Stimulated activated CD8-positive, alpha-beta memory T cell treated with anti-CD3 and anti-CD28 coated beads, Interleukin-2, amount 100 ng/mL, for 1 hour (primary cell): ENCODE results near the gene RND2.
"Not testable (repeated sequence)": the region's sequence is repeated elsewhere in the genome, so short reads cannot be mapped to it uniquely, and the experiment has no call there.

Source experiments
- DNase-seq, 2 donors: peaks; one replicate each; pipeline ENCODE4 v3.0.0-alpha.2; 2020; ENCODE audit warnings: low read depth in 2 of 2

The RND2 gene, protein sequence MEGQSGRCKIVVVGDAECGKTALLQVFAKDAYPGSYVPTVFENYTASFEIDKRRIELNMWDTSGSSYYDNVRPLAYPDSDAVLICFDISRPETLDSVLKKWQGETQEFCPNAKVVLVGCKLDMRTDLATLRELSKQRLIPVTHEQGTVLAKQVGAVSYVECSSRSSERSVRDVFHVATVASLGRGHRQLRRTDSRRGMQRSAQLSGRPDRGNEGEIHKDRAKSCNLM

GRCh38 chr17:43024407-43025289 is at the start of gene RND2:
Gene RND2, plus strand, starts transcription at chr17:43025231. Its CDS starts 117 bp downstream, at chr17:43025348.
- DNase-seq: peak; percentile 54 to 64

- DNase-seq: no peak
Observed at GRCh38 chr17:42975265-42975664, 49.8 kb upstream of the RND2 start.

DNA sequence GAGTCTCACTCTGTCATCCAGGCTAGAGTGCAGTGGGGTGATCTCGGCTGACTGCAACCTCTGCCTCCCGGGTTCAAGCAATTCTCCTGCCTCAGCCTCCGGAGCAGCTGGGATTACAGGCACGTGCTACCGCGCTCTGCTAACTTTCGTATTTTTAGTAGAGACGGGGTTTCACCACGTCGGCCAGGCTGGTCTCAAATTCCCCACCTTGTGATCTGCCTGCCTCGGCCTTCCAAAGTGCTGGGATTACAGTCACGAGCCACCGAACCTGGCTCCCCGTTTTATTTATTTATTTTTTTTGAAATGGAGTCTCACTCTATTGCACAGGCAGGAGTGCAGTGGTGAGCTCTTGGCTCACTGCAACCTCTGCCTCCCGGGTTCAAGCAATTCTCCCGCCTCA is 49.3 kb upstream of the RND2 start:
- DNase-seq: not testable (repeated sequence)

DNA sequence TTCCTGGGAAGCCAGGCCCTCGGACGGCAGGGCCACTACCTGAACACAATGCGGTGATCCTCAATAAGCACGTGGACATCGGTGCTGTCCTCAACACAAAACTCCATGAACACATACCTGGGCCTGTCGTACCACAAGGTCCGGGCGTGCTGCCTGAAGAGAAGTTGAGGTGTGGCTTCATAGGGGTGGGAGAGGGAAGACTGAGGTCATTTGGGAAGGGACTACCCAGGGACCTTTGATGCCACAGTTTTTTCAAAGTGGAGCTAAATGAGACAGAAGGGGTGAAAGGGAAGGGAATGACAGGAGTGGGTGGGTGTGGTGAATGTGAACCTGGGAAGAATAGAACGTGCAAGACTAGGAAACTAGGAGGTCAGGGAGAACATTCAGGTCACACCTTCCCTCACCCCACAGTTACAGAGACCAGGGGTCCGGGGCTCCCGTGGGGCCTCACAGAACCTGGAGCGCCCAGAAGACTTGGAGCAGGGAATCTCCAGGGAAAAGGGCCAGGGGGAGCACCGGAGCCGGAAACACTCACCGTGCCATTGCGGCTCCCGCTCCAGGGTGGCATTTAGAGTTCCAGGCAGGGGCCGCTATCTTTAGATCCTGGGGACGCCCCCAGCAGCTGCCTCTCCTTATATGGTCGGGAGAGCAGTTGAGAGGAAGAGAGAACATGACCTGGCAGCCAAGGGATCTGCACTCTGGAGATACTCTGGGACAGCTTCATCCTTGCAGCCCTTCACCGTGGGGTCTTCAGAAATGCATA is 45.3 kb upstream of the RND2 start, which contains the start of gene PTGES3L:
Gene PTGES3L (minus strand): TSS at position 570 of the 763 bp plus-strand sequence. CDS start 27 bp downstream, at position 543.
- DNase-seq: no peak

DNA sequence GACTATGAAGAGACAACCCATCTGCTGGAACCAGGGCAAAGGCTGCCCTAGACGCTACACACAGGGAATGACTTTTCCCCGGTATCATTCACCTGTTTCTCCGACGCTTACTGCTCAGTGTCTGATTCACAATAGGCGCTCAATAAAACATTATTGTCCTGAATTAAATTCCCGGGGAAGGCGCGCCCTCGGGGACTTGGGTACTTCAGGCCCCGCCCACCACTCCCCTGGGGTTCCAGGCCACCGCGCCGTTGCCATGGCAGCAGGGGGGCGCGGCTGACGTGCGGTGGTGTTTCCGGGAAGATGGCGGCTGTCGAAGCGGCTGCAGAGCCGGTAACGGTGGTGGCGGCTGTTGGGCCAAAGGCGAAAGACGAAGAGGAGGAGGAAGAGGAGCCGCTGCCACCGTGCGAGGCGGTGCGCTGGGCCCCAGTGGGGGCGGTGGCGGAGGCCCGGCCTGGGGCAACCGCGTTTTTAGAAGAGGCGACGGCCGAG is 44.7 kb upstream of the RND2 start, which contains the start of gene RUNDC1:
Gene RUNDC1 (plus strand): TSS at position 292 of the 492 bp plus-strand sequence. CDS start 12 bp downstream, at position 304.
- peak; percentile 86 to 87 for DNase-seq

DNA sequence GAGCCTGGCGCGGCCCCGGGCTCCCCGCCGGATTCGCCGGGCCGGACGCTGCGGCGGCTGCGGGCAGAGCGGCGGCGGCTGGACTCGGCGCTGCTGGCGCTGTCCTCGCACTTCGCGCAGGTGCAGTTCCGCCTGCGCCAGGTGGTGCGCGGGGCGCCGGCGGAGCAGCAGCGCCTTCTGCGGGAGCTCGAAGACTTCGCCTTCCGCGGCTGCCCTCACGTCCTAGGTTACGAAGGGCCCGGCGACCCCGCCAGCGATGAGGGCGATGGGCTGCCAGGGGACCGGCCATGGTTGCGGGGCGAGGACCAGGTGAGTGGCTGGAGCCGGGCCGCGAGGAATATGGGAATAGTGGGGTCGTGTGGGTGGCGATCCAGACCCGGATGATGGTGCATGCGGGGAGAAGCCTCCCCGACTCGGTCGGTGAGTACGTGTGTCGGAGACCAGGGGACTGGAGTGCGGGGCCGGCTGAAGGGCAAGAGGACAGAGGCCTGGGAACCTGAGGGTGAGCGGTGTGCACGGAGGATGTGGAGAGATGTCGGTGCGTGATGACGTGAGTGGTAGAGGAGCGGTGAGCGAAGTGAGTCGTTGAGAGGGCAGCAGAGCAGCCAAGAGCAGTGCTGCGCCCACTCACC is 44.1 kb upstream of the RND2 start:
- peak in 1 of 2 donors; percentile 14 for DNase-seq

- DNase-seq: no peak
Observed at GRCh38 chr17:42982266-42982665, 42.8 kb upstream of the RND2 start.

DNA sequence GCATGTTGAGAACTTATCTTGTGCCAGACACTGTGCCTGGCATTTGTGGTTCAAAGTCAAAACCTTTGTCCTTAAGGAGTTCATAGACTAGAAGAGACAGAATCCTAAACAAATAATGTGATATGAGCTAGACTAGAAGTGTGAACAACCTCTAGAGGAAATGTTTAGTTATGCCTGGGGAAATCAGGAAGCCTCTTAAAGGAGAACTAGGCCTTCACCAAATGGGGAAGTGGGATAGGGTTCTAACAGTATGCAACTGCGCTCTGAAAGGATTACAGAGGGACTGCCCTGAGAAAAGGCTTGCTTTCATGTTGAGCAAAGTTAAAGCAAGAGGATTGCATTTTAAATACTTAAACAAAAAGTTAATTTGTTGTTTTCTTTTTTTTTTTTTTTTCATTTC is 39.8 kb upstream of the RND2 start:
- DNase-seq: no peak

- no peak for DNase-seq
Observed at GRCh38 chr17:42989141-42989540, 35.9 kb upstream of the RND2 start.

DNA sequence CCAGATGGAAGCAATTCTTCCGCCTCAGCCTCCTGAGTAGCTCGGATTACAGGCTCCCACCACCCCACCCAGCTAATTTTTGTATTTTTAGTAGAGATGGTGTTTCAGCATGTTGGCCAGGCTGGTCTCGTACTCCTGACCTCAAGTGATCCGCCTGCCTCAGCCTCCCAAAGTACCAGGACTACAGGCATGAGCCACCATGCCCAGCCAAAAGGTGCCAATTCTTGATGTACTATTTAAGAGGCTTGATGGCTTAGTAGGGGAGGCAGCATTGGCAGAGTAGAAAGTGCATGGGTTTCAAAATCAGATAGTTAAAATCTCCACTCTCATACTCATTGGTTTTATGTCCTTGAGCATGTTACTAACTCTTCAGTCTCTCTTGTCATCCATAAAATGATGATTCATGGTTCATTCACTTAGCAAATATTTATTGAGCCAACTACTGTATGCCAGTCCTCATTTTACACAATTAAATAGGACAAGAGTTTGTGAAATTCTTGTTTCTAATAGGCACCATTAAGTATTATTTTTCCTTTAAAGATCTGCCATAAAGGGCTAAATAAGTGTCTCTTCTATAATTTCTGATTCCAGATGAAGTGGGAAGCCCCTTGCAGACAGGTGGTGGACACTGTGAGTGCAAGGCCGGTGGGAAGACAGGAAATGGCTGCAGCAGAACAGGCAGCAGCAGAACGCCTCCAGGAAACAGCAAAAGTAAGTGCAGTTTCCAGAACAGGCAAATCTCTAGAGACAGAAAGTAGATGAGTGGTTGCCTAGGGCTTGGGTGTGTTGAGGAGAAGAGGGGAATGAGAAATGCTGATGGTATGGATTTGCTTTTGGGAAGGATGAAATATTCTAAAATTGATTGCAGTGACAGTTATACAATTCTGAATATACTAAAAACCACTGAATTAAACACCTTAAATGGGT is 35.0 kb upstream of the RND2 start:
- DNase-seq: no peak

DNA sequence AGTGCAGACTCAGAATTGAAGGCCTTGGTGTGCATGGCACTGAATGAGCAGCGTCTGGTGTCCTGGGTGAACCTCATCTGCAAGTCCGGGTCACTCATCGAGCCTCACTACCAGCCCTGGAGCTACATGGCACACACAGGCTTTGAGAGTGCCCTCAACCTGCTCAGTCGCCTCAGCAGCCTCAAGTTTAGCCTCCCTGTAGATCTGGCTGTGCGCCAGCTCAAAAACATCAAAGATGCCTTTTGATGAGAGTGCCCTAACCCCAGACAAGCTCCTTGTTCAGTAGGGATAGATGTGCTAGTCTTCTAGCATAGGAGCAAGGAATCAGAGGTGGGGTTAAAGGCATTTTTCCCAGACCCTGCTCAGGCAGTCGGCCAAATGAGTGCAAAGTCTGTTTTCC is 33.6 kb upstream of the RND2 start:
- no peak for DNase-seq

DNA sequence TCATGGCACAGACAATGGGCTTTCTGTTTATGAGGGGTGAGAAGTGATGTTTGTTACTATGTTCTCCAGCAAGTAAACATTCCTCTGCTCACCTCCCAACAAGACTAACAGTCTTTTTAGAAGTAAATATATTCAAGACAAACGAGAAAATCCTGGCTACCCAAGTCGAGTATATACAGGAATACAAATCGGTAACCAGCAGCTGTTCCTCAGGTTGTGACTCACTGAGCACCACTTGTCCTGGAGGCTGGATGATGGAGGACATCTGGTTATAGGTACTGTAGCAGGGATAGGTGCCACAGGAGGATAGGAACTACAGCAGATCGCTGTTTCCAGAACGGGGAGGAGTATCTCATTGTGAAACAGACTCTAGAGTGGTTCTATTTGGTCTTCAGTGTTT is 32.2 kb upstream of the RND2 start:
- no peak for DNase-seq

GRCh38 chr17:42993913-42994312 is 31.1 kb upstream of the RND2 start:
- DNase-seq: not testable (repeated sequence)

DNA sequence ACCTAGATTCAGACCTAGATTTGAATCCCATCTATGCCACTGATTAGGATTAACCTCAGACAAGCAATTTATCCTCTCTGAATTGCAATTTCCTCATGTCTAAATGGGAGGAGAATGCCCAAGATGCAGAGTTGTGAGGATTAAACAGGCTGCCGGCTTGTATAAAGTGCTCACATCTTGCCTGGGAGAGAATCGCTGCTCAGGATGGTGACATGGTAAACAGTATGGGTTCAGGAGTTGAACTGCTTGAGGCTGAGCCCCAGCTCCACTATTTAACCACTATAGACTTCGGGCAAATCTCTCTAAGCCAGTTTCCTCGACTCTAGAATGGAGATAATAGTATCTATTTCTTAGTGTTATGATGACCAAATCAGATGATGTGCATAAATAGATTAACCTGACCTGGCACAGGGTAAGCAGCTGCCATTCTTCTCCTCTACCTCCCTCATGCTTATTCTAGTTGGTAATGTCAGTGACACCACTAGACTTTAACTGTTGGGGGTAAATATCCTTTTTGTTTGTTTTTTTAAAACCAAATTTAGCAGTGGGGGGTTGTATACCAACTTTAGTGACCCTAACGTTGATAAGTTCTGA is 27.5 kb upstream of the RND2 start:
- no peak for DNase-seq

GRCh38 chr17:42997984-42998938 is 26.8 kb upstream of the RND2 start, which contains the start of gene RPL27:
Gene RPL27, plus strand, starts transcription at chr17:42998419. Its CDS starts 332 bp downstream, at chr17:42998751.
- DNase-seq: peak; percentile 93 to 94

DNA sequence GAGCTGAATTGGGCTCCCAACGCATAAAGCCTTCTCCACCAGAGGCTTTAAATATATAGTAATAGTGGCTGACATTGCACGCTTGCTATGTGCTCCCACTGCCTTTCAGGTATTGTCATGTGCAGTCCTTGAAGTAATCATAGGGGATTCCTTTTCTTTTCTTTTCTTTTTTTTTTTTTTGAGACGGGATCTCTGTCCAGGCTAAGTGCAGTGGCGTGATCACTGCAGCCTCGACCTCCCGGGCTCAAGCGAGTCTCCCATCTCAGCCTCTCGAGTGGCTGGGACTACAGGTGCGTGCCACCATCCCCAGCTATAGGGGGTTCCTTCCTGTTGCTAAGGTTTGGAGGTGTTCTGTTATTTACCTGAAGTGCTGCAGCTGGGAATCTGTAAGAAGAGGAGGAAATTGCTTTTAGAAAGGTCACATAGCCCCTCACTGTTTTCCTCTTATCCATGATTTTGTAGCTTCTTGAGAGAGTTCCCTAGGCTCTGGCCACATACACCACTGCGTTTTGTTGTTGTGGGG is 26.0 kb upstream of the RND2 start:
- no peak for DNase-seq

- not testable (repeated sequence) for DNase-seq
Observed at GRCh38 chr17:43000894-43001293, 24.1 kb upstream of the RND2 start.

- no peak for DNase-seq
Observed at GRCh38 chr17:43003542-43004172, 21.4 kb upstream of the RND2 start.
